Muscle of leg (tissue), 11 donors: ENCODE data around the gene TENM4. TPM values are rescaled to one million over a fixed set of nuclear protein-coding genes. Genes with fewer than 3 reads are reported as not detected.
A peak's percentile ranks its signal among the peaks of the same experiment; 100 is the strongest.

ENCODE experiments used
- DNase-seq: peaks from one replicate; pipeline ENCODE4 v3.0.0; 2013
- H3K27ac ChIP-seq: one replicate; pipeline ENCODE4 v1.5.1; 2013; ENCODE audit warnings: mild to moderate bottlenecking, low read length, control low read depth
- H3K27me3 ChIP-seq: one replicate; pipeline ENCODE4 v1.6.1; 2013; ENCODE audit warnings: low read length; ENCODE audit not compliant: control insufficient read depth, insufficient read depth
- H3K36me3 ChIP-seq: one replicate; pipeline ENCODE4 v1.6.1; 2013; ENCODE audit warnings: low read length; ENCODE audit not compliant: control insufficient read depth, insufficient read depth
- H3K4me1 ChIP-seq: one replicate; pipeline ENCODE4 v1.6.1; 2013; ENCODE audit warnings: low read length; ENCODE audit not compliant: control insufficient read depth, insufficient read depth
- H3K4me3 ChIP-seq: one replicate; pipeline ENCODE4 v1.5.1; 2013; ENCODE audit warnings: low read length, control low read depth
- H3K9me3 ChIP-seq: replicated peaks from 2 replicates; pipeline ENCODE4 v1.6.1; 2013; ENCODE audit warnings: low read depth, low read length; ENCODE audit not compliant: control insufficient read depth
- WGBS: methylation state at CpG from one replicate; pipeline ENCODE4 v1.1.5; 2013; ENCODE audit warnings: missing lambda C conversion rate; ENCODE audit not compliant: insufficient coverage; 5-methylcytosine and 5-hydroxymethylcytosine counted together
- polyA plus RNA-seq, 8 donors: library from polyadenylated mRNA; unstranded; fragments of 120-200 nt; gene quantifications; one replicate each; pipeline versions ENCODE4 v1.2.1 to v1.2.3, GENCODE V29; 2013; ENCODE audit warnings: inconsistent platforms in 1 of 8, low replicate concordance in 1 of 8; ENCODE audit not compliant: insufficient read length in 8 of 8, insufficient read depth in 1 of 8
- total RNA-seq: library from RNA; stranded (reverse); fragments of 120-200 nt; gene quantifications from one replicate; pipeline ENCODE4 v1.2.4, GENCODE V29; 2013

The TENM4 gene
- total and polyA plus RNA-seq, 9 donors = 4.6 to 13.8 (median 10.3) TPM

GRCh38 chr11:78806214-78807004 is 634.4 kb downstream of the TENM4 start:
- Histone ChIP-seq H3K9me3 (no peaks in the 10 kb centered on the region), H3K27ac (no peak overlapping the region), H3K27me3 (no peaks in the 10 kb centered on the region), H3K36me3 (no peaks in the 10 kb centered on the region), H3K4me3 (no peak overlapping the region), H3K4me1 (peaks cover 5% of the 10 kb centered on the region)
- no peak for DNase-seq
- WGBS = no CpG with 5 or more reads among the region's 2 CpGs

DNA sequence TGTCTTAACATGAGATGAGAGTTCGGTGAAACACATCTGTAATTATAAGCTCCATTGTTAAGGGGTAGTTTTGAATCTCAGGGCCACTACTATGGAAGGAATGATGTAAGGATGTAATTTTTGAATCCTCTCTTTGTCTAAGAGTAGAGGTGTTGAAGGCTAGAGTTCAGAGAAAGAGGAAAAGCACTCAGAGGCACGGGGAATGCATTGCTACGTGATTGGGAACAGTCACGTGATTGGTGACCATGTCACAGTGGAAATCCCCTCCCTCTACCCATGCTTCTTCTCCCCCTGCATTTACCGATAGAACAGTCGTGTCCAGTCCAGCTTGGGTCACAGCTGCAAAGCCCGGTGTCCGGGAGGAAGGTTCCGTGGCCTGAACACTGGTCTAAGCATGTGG is 635.8 kb downstream of the TENM4 start:
- H3K9me3 ChIP-seq = no peaks in the 10 kb centered on the region
- no peak overlapping the region for H3K4me3 ChIP-seq
- peaks cover 9% of the 10 kb centered on the region for H3K4me1 ChIP-seq
- H3K36me3 ChIP-seq = no peaks in the 10 kb centered on the region
- DNase-seq = no peak
- H3K27me3 ChIP-seq = no peaks in the 10 kb centered on the region
- 90% methylated on average over 5 of the region's 9 CpGs for WGBS
- H3K27ac ChIP-seq = no peak overlapping the region

- no peaks in the 10 kb centered on the region for H3K36me3 ChIP-seq
- no peak overlapping the region for H3K27ac ChIP-seq
- no peaks in the 10 kb centered on the region for H3K9me3 ChIP-seq
- H3K27me3 ChIP-seq = no peaks in the 10 kb centered on the region
- no peak overlapping the region for H3K4me3 ChIP-seq
- DNase-seq = no peak
- H3K4me1 ChIP-seq = peaks cover 10% of the 10 kb centered on the region
- WGBS = no CpG with 5 or more reads among the region's 3 CpGs
Measured at GRCh38 chr11:78803995-78804394, 636.8 kb downstream of the TENM4 start.

GRCh38 chr11:78802058-78802761 is 638.6 kb downstream of the TENM4 start:
- peak overlapping the region; percentile 48 for H3K27ac ChIP-seq
- H3K4me1 ChIP-seq = peaks cover 14% of the 10 kb centered on the region
- no peaks in the 10 kb centered on the region for H3K9me3 ChIP-seq
- H3K27me3 ChIP-seq = no peaks in the 10 kb centered on the region
- peak; percentile 36 for DNase-seq
- no CpG with 5 or more reads among the region's 11 CpGs for WGBS
- H3K4me3 ChIP-seq = no peak overlapping the region
- H3K36me3 ChIP-seq = no peaks in the 10 kb centered on the region

GRCh38 chr11:78801161-78801884 is 639.5 kb downstream of the TENM4 start:
- Histone ChIP-seq H3K4me1 (peaks cover 14% of the 10 kb centered on the region), H3K9me3 (no peaks in the 10 kb centered on the region), H3K27me3 (no peaks in the 10 kb centered on the region), H3K36me3 (no peaks in the 10 kb centered on the region), H3K4me3 (no peak overlapping the region), H3K27ac (peak overlapping the region; percentile 48)
- WGBS = 0% methylated on average over 1 of the region's 3 CpGs
- peak; percentile 93 for DNase-seq

DNA sequence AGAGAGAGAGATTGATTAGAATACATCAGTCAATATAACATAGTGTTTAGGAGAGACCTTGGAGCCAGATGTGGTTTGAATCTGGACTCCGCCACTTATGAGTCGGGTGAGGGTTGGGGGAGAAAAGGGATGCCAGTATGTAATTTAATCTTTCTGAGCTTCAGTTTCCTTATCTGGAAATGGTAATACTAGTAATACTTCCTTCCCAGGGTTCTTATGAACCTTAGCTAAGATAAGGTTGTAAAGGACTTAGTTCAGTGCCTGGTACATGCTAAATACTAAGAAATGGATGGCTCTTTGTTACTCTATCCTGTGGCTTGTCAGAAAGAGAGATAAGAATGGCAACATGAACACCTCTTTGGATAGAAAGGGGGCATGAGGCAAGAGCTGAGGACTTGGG is 640.1 kb downstream of the TENM4 start:
- no peak overlapping the region for H3K27ac ChIP-seq
- no peak overlapping the region for H3K4me3 ChIP-seq
- no peaks in the 10 kb centered on the region for H3K27me3 ChIP-seq
- no peaks in the 10 kb centered on the region for H3K36me3 ChIP-seq
- H3K4me1 ChIP-seq = peaks cover 14% of the 10 kb centered on the region
- DNase-seq = no peak
- H3K9me3 ChIP-seq = no peaks in the 10 kb centered on the region
- WGBS = no CpG with 5 or more reads among the region's 2 CpGs

GRCh38 chr11:78800096-78800690 is 640.6 kb downstream of the TENM4 start:
- no peak for DNase-seq
- H3K4me1 ChIP-seq = peaks cover 14% of the 10 kb centered on the region
- H3K27me3 ChIP-seq = no peaks in the 10 kb centered on the region
- H3K27ac ChIP-seq = no peak overlapping the region
- WGBS = 67% methylated on average over 1 of the region's 4 CpGs
- no peak overlapping the region for H3K4me3 ChIP-seq
- H3K36me3 ChIP-seq = no peaks in the 10 kb centered on the region
- no peaks in the 10 kb centered on the region for H3K9me3 ChIP-seq

- 50% methylated on average over 5 of the region's 5 CpGs for WGBS
- DNase-seq = peak; percentile 84
Measured at GRCh38 chr11:78798663-78799062, 642.2 kb downstream of the TENM4 start.

DNA sequence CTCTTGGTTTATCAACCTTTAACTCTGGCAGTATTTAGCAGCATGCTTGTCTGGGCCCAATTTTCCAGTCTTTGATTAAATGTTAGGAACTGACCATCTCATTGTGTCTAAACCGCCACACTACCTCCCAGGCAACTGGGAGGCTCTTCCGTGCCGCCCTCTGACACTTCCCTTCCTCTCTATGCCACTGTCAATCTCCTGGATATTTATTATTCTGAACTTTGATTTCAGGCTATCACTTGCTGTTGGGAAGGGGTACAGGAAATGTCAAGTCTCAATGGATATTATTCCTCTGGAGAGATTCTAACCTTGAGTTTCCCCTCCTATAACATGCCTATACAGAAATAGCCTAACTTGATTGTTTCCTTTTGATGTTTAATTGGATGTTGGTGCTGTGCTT is 643.3 kb downstream of the TENM4 start:
- peaks cover 14% of the 10 kb centered on the region for H3K4me1 ChIP-seq
- no peaks in the 10 kb centered on the region for H3K9me3 ChIP-seq
- 83% methylated on average over 1 of the region's 3 CpGs for WGBS
- DNase-seq = no peak
- peaks cover 3% of the 10 kb centered on the region for H3K36me3 ChIP-seq
- H3K4me3 ChIP-seq = no peak overlapping the region
- H3K27ac ChIP-seq = no peak overlapping the region
- no peaks in the 10 kb centered on the region for H3K27me3 ChIP-seq

More at GRCh38 chr11:78798663-78799062, 642.2 kb downstream of the TENM4 start:
- H3K4me1 ChIP-seq = peaks cover 14% of the 10 kb centered on the region
- H3K27me3 ChIP-seq = no peaks in the 10 kb centered on the region
- no peak overlapping the region for H3K27ac ChIP-seq
- H3K9me3 ChIP-seq = no peaks in the 10 kb centered on the region
- peaks cover 3% of the 10 kb centered on the region for H3K36me3 ChIP-seq
- H3K4me3 ChIP-seq = no peak overlapping the region

- no peak for DNase-seq
- H3K36me3 ChIP-seq = peaks cover 3% of the 10 kb centered on the region
- H3K4me1 ChIP-seq = peaks cover 14% of the 10 kb centered on the region
- peaks cover 3% of the 10 kb centered on the region for H3K27me3 ChIP-seq
- H3K4me3 ChIP-seq = no peak overlapping the region
- WGBS = 57% methylated on average over 1 of the region's 2 CpGs
- no peak overlapping the region for H3K27ac ChIP-seq
- no peaks in the 10 kb centered on the region for H3K9me3 ChIP-seq
Measured at GRCh38 chr11:78796956-78797355, 643.9 kb downstream of the TENM4 start.
